GM18907 (cell line): ENCODE measurements around the gene S100Z.
"Not testable (repeated sequence)": the region's sequence is repeated elsewhere in the genome, so short reads cannot be mapped to it uniquely, and the experiment has no call there.

Experiments used
- ATAC-seq: cut with Tn5 transposase; IDR thresholded peaks from one replicate; pipeline ENCODE4 v1.9.1; 2021; ENCODE audit warnings: mild to moderate bottlenecking, moderate library complexity; ENCODE audit not compliant: unreplicated experiment

Gene S100Z

GRCh38 chr5:76822105-76822731 is 27.6 kb upstream of the S100Z start:
- ATAC-seq = not testable (repeated sequence)

GRCh38 chr5:76826416-76826815 is 23.4 kb upstream of the S100Z start:
- ATAC-seq = not testable (repeated sequence)

GRCh38 chr5:76831110-76831452 is 18.7 kb upstream of the S100Z start:
- ATAC-seq = no peak

- ATAC-seq = no peak
These were observed 13.6 kb upstream of the S100Z start for GRCh38 chr5:76836181-76836580.

GRCh38 chr5:76836585-76836984 is 13.2 kb upstream of the S100Z start:
- no peak for ATAC-seq

- ATAC-seq = no peak
These were observed 11.1 kb upstream of the S100Z start for GRCh38 chr5:76838481-76839261.

GRCh38 chr5:76841361-76841760 is 8.5 kb upstream of the S100Z start:
- no peak for ATAC-seq

- ATAC-seq = no peak
These were observed 3.9 kb upstream of the S100Z start for GRCh38 chr5:76845890-76846289.

- ATAC-seq = no peak
These were observed 830 bp downstream of the S100Z start for GRCh38 chr5:76850543-76851145.

- ATAC-seq = no peak
These were observed 2.0 kb downstream of the S100Z start for GRCh38 chr5:76851728-76852369.

- ATAC-seq = no peak
These were observed 3.0 kb downstream of the S100Z start for GRCh38 chr5:76852772-76853171.

GRCh38 chr5:76853741-76854140 is 3.9 kb downstream of the S100Z start:
- not testable (repeated sequence) for ATAC-seq

GRCh38 chr5:76854644-76855043 is 4.8 kb downstream of the S100Z start:
- no peak for ATAC-seq

- not testable (repeated sequence) for ATAC-seq
These were observed 5.7 kb downstream of the S100Z start for GRCh38 chr5:76855501-76855900.

GRCh38 chr5:76855961-76856360 is 6.1 kb downstream of the S100Z start:
- ATAC-seq = peak; percentile 56

- not testable (repeated sequence) for ATAC-seq
These were observed 7.0 kb downstream of the S100Z start for GRCh38 chr5:76856800-76857199.

- no peak for ATAC-seq
These were observed 9.9 kb downstream of the S100Z start for GRCh38 chr5:76859591-76860247.

- ATAC-seq = no peak
These were observed 11.8 kb downstream of the S100Z start for GRCh38 chr5:76861612-76862011.

- no peak for ATAC-seq
These were observed 13.2 kb downstream of the S100Z start for GRCh38 chr5:76863001-76863400.

- no peak for ATAC-seq
These were observed 16.7 kb downstream of the S100Z start for GRCh38 chr5:76866503-76866902.

- no peak for ATAC-seq
These were observed 17.2 kb downstream of the S100Z start for GRCh38 chr5:76867038-76867437.
